ENCODE measurements around the gene C19orf44.

DNA sequence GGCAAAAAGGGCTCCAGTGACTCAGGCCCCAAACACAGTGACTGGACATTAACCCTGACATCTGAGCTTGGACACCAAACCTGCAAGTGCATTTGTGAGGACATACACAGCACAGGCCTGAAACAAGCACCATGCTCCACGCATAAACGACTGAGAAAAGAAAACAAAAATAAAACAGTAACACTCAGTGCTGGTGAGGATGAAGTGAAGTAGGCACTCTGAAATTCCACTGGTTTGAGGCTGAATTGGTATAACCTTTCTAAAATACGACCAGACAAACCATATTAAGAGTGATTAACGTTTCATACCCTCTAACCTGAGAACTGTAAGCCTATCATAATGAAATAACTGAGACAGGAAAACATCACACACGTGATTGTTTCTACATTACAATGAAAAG lies 70.5 kb downstream of the C19orf44 start:
- TF ChIP-seq ZNF274 (IDR thresholded peaks at IDR 0.05; ENCODE audit: low read depth, low read length) = no peak
- no peak for TF ChIP-seq YY1 (IDR thresholded peaks at IDR 0.05; ENCODE audit: insufficient read depth, insufficient read length)
- TF ChIP-seq SUZ12 (IDR thresholded peaks at IDR 0.05; ENCODE audit: extremely low read depth, insufficient read depth, insufficient read length) = no peak

Data from NT2/D1 (cell line).